ENCODE data around the gene SGTA. TPM values are rescaled to one million over a fixed set of nuclear protein-coding genes. Genes with fewer than 3 reads are reported as not detected.

The SGTA gene
- polyA plus RNA-seq, 1 donor (not counting 4 experiments of a cell fraction or from before 2014, with no cell fraction given) = 36.1 TPM

GRCh38 chr19:2800506-2800905 lies 17.4 kb upstream of the SGTA start:
- dilution Hi-C loops (cut with MboI; ENCODE audit: extremely low pct_ligation_motif_present, low sequenced_read_pairs) = no loop called here
- TF ChIP-seq EZH2 (IDR thresholded peaks at IDR 0.05; ENCODE audit: low read length) (no peak), CTCF (optimal IDR thresholded peaks at IDR 0.05 in 1 of 3, IDR thresholded peaks at IDR 0.05 in 1 of 3, conservative IDR thresholded peaks at IDR 0.05 in 1 of 3; ENCODE audit: extremely low read depth in 1 of 3, insufficient read depth in 2 of 3, low read length in 3 of 3) (no peak)
- H3K79me2 ChIP-seq (ENCODE audit: control insufficient read depth, insufficient read depth, low read length) = peaks cover 7% of the 10 kb centered on the region
- no peak overlapping the region for H3K4me2 ChIP-seq (ENCODE audit: control insufficient read depth, extremely low read depth, insufficient read depth, low read depth, low read length)
- no peak overlapping the region for H2AFZ ChIP-seq (ENCODE audit: control insufficient read depth, low read length)
- H3K36me3 ChIP-seq (ENCODE audit: control insufficient read depth in 2 of 2, extremely low read depth in 1 of 2, insufficient read depth in 2 of 2, low read length in 2 of 2) = peaks cover 31 to 52% of the 10 kb centered on the region in 2 experiments
- H4K20me1 ChIP-seq (ENCODE audit: control insufficient read depth, extremely low read depth, insufficient read depth, low read length) = no peaks in the 10 kb centered on the region
- H3K4me3 ChIP-seq (ENCODE audit: control insufficient read depth in 2 of 3, extremely low read depth in 1 of 3, insufficient read depth in 2 of 3, low read depth in 1 of 3, low read length in 3 of 3) = no peak overlapping the region
- H3K4me1 ChIP-seq (ENCODE audit: control insufficient read depth, extremely low read depth, insufficient read depth, low read length) = no peaks in the 10 kb centered on the region
- DNase-seq (ENCODE audit: low read depth, low spot score) = no peak
- H3K27ac ChIP-seq (ENCODE audit: control insufficient read depth, insufficient read depth, low read length) = no peak overlapping the region
- no peaks in the 10 kb centered on the region for H3K9me1 ChIP-seq (ENCODE audit: control insufficient read depth, extremely low read depth, insufficient read depth, low read length)
- H3K9ac ChIP-seq (ENCODE audit: control insufficient read depth, extremely low read depth, insufficient read depth, low read length) = no peak overlapping the region
- H3K27me3 ChIP-seq (ENCODE audit: control insufficient read depth, extremely low read depth, insufficient read depth, low read length) = no peaks in the 10 kb centered on the region
- H3K9me3 ChIP-seq (ENCODE audit: control insufficient read depth, low read depth, low read length) = no peaks in the 10 kb centered on the region
- no peak for FAIRE-seq

GRCh38 chr19:2799273-2800020 lies 16.4 kb upstream of the SGTA start:
- Histone ChIP-seq H3K27ac (ENCODE audit: control insufficient read depth, insufficient read depth, low read length) (no peak overlapping the region), H3K36me3 (ENCODE audit: control insufficient read depth in 2 of 2, extremely low read depth in 1 of 2, insufficient read depth in 2 of 2, low read length in 2 of 2) (peaks cover 27 to 57% of the 10 kb centered on the region in 2 experiments), H3K4me1 (ENCODE audit: control insufficient read depth, extremely low read depth, insufficient read depth, low read length) (no peaks in the 10 kb centered on the region), H3K9me3 (ENCODE audit: control insufficient read depth, low read depth, low read length) (no peaks in the 10 kb centered on the region), H3K9me1 (ENCODE audit: control insufficient read depth, extremely low read depth, insufficient read depth, low read length) (no peaks in the 10 kb centered on the region), H3K4me2 (ENCODE audit: control insufficient read depth, extremely low read depth, insufficient read depth, low read depth, low read length) (no peak overlapping the region), H3K9ac (ENCODE audit: control insufficient read depth, extremely low read depth, insufficient read depth, low read length) (no peak overlapping the region), H4K20me1 (ENCODE audit: control insufficient read depth, extremely low read depth, insufficient read depth, low read length) (no peaks in the 10 kb centered on the region), H2AFZ (ENCODE audit: control insufficient read depth, low read length) (no peak overlapping the region), H3K27me3 (ENCODE audit: control insufficient read depth, extremely low read depth, insufficient read depth, low read length) (no peaks in the 10 kb centered on the region), H3K4me3 (ENCODE audit: control insufficient read depth in 2 of 3, extremely low read depth in 1 of 3, insufficient read depth in 2 of 3, low read depth in 1 of 3, low read length in 3 of 3) (no peak overlapping the region), H3K79me2 (ENCODE audit: control insufficient read depth, insufficient read depth, low read length) (peaks cover 7% of the 10 kb centered on the region)
- FAIRE-seq = no peak
- DNase-seq (ENCODE audit: low read depth, low spot score) = no peak
- dilution Hi-C loops (cut with MboI; ENCODE audit: extremely low pct_ligation_motif_present, low sequenced_read_pairs) = no loop called here
- TF ChIP-seq CTCF (optimal IDR thresholded peaks at IDR 0.05 in 1 of 3, IDR thresholded peaks at IDR 0.05 in 1 of 3, conservative IDR thresholded peaks at IDR 0.05 in 1 of 3; ENCODE audit: extremely low read depth in 1 of 3, insufficient read depth in 2 of 3, low read length in 3 of 3) (no peak), EZH2 (IDR thresholded peaks at IDR 0.05; ENCODE audit: low read length) (no peak)

Data from keratinocyte (primary cell).